Measurements from ENCODE around the gene OCLN.
A peak's percentile ranks its signal among the peaks of the same experiment; 100 is the strongest.
"Not testable (repeated sequence)": the region's sequence is repeated elsewhere in the genome, so short reads cannot be mapped to it uniquely, and the experiment has no call there.

Gene OCLN, protein sequence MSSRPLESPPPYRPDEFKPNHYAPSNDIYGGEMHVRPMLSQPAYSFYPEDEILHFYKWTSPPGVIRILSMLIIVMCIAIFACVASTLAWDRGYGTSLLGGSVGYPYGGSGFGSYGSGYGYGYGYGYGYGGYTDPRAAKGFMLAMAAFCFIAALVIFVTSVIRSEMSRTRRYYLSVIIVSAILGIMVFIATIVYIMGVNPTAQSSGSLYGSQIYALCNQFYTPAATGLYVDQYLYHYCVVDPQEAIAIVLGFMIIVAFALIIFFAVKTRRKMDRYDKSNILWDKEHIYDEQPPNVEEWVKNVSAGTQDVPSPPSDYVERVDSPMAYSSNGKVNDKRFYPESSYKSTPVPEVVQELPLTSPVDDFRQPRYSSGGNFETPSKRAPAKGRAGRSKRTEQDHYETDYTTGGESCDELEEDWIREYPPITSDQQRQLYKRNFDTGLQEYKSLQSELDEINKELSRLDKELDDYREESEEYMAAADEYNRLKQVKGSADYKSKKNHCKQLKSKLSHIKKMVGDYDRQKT
- 0 to 0.19 (median 0) reads per million in 3 donors for total RNA-seq

DNA sequence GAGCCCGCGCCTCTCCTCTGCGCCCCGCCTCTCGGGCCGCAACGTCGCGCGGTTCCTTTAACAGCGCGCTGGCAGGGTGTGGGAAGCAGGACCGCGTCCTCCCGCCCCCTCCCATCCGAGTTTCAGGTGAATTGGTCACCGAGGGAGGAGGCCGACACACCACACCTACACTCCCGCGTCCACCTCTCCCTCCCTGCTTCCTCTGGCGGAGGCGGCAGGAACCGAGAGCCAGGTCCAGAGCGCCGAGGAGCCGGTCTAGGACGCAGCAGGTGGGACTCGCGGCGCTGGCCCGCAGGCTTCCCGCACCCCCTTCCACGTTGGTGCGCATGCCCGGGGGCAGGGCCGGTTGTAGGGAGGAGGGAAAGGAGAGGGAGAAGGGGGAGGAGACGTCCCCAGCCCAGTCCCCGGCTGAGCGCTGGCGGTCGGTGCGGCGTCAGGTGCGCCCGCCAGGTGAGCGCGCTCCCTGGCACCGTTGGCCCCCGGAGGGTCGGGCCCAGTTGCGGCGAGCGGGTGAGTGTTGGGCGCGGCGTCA lies at the start of gene OCLN:
OCLN (plus strand) TSS at position 400 of the 532 bp plus-strand sequence. CDS start 11,455 bp downstream, outside the sequence.
- Histone ChIP-seq H3K27me3 (replicated peaks; ENCODE audit: control insufficient read depth, insufficient read depth, low read length, poor library complexity, severe bottlenecking) (peaks cover 7% of the 10 kb centered on the region), H3K4me3 (ENCODE audit: insufficient read depth, low read depth, low read length, poor library complexity, severe bottlenecking) (peak within 1 kb of the TSS; percentile 56), H3K36me3 (ENCODE audit: control insufficient read depth, insufficient read depth, low read length) (no peaks in the 10 kb centered on the region), H3K27ac (ENCODE audit: insufficient read depth, low read length, poor library complexity, severe bottlenecking) (no peak within 1 kb of the TSS), H3K4me1 (ENCODE audit: control insufficient read depth, insufficient read depth, low read length, poor library complexity, severe bottlenecking) (peaks cover 19% of the 10 kb centered on the region), H3K9me3 (ENCODE audit: control insufficient read depth, low read length) (no peaks in the 10 kb centered on the region)
- no peak for DNase-seq

DNA sequence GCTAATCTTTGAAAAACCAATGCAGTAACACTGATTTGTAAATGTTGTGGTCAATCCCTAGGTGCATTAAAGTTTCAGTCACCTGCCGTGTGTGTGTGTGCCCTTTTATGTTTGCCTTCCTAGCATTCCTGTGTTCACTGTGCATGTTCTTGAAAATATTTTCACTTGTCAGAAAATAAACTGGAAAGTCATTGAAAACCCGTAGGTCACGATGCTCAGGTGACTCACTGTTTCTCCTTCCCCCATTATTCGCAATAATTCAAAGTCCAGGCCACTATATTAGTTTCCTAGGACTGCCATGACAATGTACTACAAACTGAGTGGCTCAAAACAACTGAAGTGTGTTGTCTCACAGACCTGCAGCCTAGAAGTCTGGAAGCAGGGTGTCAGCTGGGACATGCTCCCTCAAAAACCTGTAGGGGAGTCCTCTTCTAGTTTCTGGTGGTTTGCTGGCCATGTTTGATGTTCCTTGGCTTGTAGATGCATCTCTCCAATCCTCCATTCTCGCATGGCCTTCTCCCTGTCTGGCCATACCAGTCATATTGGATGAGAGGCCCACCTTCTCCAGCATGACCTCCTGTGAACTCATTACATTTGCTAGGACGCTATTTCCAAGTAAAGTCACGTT lies 48.3 kb upstream of the OCLN start:
- Histone ChIP-seq H3K27me3 (replicated peaks; ENCODE audit: control insufficient read depth, insufficient read depth, low read length, poor library complexity, severe bottlenecking) (no peaks in the 10 kb centered on the region), H3K27ac (ENCODE audit: insufficient read depth, low read length, poor library complexity, severe bottlenecking) (no peak overlapping the region), H3K9me3 (ENCODE audit: control insufficient read depth, low read length) (no peaks in the 10 kb centered on the region), H3K4me1 (ENCODE audit: control insufficient read depth, insufficient read depth, low read length, poor library complexity, severe bottlenecking) (no peaks in the 10 kb centered on the region), H3K36me3 (ENCODE audit: control insufficient read depth, insufficient read depth, low read length) (no peaks in the 10 kb centered on the region), H3K4me3 (ENCODE audit: insufficient read depth, low read depth, low read length, poor library complexity, severe bottlenecking) (no peak overlapping the region)
- DNase-seq, result no peak

DNA sequence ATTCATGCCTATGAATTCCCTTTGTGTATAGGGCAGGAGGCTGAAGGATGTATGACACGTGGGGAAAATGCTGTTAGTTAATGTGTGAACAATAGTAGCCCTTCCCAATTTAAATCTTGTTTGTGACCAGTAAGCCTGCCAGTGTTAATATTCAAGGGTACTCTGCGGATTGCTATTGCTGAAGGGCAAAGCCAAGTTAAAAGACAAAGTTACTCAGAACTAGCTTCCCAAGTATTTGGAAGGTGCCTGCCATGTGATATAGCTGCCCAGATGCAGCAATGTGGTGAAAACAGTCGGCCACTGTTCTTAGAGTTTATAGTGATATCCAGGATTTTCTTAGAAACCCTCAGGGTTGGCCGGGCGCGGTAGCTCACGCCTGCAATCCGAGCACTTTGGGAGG lies 43.1 kb upstream of the OCLN start:
- Histone ChIP-seq H3K27ac (ENCODE audit: insufficient read depth, low read length, poor library complexity, severe bottlenecking) (no peak overlapping the region), H3K4me1 (ENCODE audit: control insufficient read depth, insufficient read depth, low read length, poor library complexity, severe bottlenecking) (no peaks in the 10 kb centered on the region)
- DNase-seq, result no peak

DNA sequence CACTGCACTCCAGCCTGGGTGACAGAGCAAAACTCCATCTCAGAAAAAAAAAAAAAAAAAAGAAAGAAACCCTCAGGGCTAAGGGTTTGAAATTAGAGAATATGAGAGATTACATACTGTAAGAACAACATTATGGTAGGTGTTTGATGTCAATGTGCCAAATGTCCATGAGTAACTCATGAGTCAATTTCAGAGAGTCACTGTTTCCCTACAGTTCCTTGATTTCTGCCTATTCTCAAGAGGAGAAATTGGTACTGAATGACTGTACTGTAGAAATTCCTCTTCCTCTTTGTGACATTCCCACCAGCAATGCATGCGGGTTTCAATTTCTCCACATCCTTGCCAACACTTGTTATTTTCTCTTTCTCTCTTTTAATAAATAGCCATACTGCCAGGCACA lies 42.5 kb upstream of the OCLN start:
- Histone ChIP-seq H3K27me3 (replicated peaks; ENCODE audit: control insufficient read depth, insufficient read depth, low read length, poor library complexity, severe bottlenecking) (no peaks in the 10 kb centered on the region), H3K9me3 (ENCODE audit: control insufficient read depth, low read length) (no peaks in the 10 kb centered on the region), H3K36me3 (ENCODE audit: control insufficient read depth, insufficient read depth, low read length) (no peaks in the 10 kb centered on the region), H3K4me1 (ENCODE audit: control insufficient read depth, insufficient read depth, low read length, poor library complexity, severe bottlenecking) (no peaks in the 10 kb centered on the region), H3K27ac (ENCODE audit: insufficient read depth, low read length, poor library complexity, severe bottlenecking) (no peak overlapping the region), H3K4me3 (ENCODE audit: insufficient read depth, low read depth, low read length, poor library complexity, severe bottlenecking) (no peak overlapping the region)
- no peak for DNase-seq

More for the DNA sequence above, 43.1 kb upstream of the OCLN start:
- Histone ChIP-seq H3K36me3 (ENCODE audit: control insufficient read depth, insufficient read depth, low read length) (no peaks in the 10 kb centered on the region), H3K4me3 (ENCODE audit: insufficient read depth, low read depth, low read length, poor library complexity, severe bottlenecking) (no peak overlapping the region), H3K9me3 (ENCODE audit: control insufficient read depth, low read length) (no peaks in the 10 kb centered on the region), H3K27me3 (replicated peaks; ENCODE audit: control insufficient read depth, insufficient read depth, low read length, poor library complexity, severe bottlenecking) (no peaks in the 10 kb centered on the region)

DNA sequence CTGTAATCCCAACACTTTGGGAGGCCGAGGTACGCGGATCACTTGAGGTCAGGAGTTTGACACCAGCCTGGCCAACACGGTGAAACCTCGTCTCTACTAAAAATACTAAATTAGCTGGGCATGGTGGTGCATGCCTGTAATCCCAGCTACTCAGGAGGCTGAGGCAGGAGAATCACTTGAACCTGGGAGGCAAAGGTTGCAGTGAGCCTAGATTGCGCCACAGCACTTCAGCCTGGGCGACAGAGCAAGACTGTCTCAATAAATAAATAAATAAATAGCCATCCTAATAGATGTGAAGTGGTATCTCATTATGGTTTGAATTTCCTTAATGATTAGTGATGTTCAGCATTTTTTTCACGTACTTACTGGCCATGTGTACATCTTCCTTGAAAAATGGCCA lies 42.1 kb upstream of the OCLN start:
- DNase-seq; H3K9me3 ChIP-seq (ENCODE audit: control insufficient read depth, low read length); H3K4me1 ChIP-seq (ENCODE audit: control insufficient read depth, insufficient read depth, low read length, poor library complexity, severe bottlenecking); H3K27me3 ChIP-seq (replicated peaks; ENCODE audit: control insufficient read depth, insufficient read depth, low read length, poor library complexity, severe bottlenecking); H3K36me3 ChIP-seq (ENCODE audit: control insufficient read depth, insufficient read depth, low read length); H3K4me3 ChIP-seq (ENCODE audit: insufficient read depth, low read depth, low read length, poor library complexity, severe bottlenecking); H3K27ac ChIP-seq (ENCODE audit: insufficient read depth, low read length, poor library complexity, severe bottlenecking): not testable (repeated sequence)

DNA sequence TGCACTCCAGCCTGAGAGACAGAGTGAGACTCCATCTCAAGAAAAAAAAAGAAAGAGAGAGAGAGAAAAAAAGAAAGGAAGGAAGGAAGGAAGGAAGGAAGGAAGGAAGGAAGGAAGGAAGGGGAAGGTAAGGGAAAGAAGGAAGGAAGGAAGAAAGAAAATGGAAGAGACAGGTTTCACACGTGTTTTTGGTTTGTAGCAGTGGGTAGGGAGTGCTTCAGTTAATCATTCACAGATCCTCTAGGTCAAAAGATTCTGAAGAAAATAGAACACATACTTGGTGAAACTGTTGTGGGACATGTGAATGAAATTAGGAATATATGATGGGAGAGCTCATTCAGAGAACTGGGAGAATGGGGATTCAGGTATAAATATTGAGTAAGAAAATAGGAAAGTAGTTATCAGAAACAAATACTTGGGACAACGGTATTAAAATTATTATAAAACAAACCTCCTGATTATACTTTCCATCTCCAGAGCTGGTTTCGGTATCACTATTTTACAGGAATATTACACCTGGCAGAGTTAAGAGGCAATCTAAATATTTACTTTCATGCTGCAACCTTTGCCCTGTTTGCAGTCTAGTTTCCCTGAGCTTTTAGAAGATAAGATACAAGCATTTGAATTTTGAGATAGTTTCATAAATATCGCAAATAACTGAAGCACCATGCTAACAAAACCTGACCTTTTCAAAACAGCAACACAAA lies 40.5 kb upstream of the OCLN start:
- Histone ChIP-seq H3K36me3 (ENCODE audit: control insufficient read depth, insufficient read depth, low read length) (no peaks in the 10 kb centered on the region), H3K4me3 (ENCODE audit: insufficient read depth, low read depth, low read length, poor library complexity, severe bottlenecking) (no peak overlapping the region), H3K27me3 (replicated peaks; ENCODE audit: control insufficient read depth, insufficient read depth, low read length, poor library complexity, severe bottlenecking) (no peaks in the 10 kb centered on the region), H3K27ac (ENCODE audit: insufficient read depth, low read length, poor library complexity, severe bottlenecking) (no peak overlapping the region), H3K9me3 (ENCODE audit: control insufficient read depth, low read length) (no peaks in the 10 kb centered on the region), H3K4me1 (ENCODE audit: control insufficient read depth, insufficient read depth, low read length, poor library complexity, severe bottlenecking) (no peaks in the 10 kb centered on the region)
- no peak for DNase-seq

DNA sequence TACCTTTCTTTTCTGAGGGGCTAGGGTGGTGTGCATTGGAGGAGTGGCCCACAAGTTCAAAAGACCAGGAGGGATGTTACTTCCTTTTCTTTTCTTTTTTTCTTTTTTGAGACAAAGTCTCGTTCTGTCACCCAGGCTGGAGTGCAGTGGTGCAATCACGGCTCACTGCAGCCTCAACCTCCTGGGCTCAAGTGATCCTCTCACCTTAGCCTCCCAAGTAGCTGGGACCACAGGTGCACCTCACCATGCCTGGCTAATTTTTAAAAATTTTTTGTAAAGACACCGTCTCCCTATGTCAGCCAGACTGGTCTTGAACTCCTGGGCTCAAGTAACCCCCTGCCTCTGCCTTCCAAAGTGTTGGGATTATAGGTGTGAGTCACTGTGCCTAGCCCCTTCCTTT lies 39.1 kb upstream of the OCLN start:
- not testable (repeated sequence) for H3K27me3 ChIP-seq (replicated peaks; ENCODE audit: control insufficient read depth, insufficient read depth, low read length, poor library complexity, severe bottlenecking); H3K9me3 ChIP-seq (ENCODE audit: control insufficient read depth, low read length); H3K4me1 ChIP-seq (ENCODE audit: control insufficient read depth, insufficient read depth, low read length, poor library complexity, severe bottlenecking); H3K4me3 ChIP-seq (ENCODE audit: insufficient read depth, low read depth, low read length, poor library complexity, severe bottlenecking); H3K27ac ChIP-seq (ENCODE audit: insufficient read depth, low read length, poor library complexity, severe bottlenecking); H3K36me3 ChIP-seq (ENCODE audit: control insufficient read depth, insufficient read depth, low read length); DNase-seq

DNA sequence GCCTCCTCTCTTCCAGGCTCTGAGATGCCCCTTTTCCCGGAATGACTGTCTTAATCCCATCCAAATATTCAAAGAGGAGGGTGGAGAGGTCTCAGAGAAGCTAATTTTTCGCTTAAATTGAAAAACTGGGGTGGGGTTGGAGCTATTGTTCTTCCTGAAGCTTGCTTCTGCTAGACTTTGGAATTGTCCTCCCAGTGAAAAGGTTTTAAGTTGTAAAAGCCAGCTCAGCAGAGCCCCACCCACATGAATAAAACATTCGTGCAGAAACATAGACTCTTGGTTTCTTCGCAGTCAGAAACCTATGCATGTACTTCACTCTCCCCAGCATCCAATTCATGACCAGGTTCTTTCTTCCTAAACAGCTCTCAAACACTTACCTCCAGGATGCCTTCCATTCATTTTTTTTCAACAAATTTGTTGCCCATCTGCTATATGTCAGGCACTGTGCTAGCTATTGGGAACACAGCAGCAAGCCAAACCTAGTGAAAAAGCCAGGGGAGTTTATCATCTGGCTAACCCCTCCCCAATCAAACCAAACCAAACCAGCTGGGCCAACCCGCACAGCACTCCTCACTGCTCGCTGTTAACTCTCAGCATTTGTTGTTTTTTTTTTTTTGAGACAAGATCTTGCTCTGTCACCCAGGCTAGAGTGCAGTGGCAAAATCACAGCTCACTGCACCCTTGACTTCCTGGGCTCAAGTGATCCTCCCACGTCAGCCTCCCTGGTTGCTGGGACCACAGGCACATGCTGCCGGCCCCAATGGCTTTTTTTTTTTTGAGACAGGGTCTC lies 37.9 kb upstream of the OCLN start:
- Histone ChIP-seq H3K36me3 (ENCODE audit: control insufficient read depth, insufficient read depth, low read length) (no peaks in the 10 kb centered on the region), H3K9me3 (ENCODE audit: control insufficient read depth, low read length) (no peaks in the 10 kb centered on the region), H3K4me1 (ENCODE audit: control insufficient read depth, insufficient read depth, low read length, poor library complexity, severe bottlenecking) (no peaks in the 10 kb centered on the region), H3K27ac (ENCODE audit: insufficient read depth, low read length, poor library complexity, severe bottlenecking) (no peak overlapping the region), H3K27me3 (replicated peaks; ENCODE audit: control insufficient read depth, insufficient read depth, low read length, poor library complexity, severe bottlenecking) (no peaks in the 10 kb centered on the region), H3K4me3 (ENCODE audit: insufficient read depth, low read depth, low read length, poor library complexity, severe bottlenecking) (no peak overlapping the region)
- DNase-seq, result no peak

DNA sequence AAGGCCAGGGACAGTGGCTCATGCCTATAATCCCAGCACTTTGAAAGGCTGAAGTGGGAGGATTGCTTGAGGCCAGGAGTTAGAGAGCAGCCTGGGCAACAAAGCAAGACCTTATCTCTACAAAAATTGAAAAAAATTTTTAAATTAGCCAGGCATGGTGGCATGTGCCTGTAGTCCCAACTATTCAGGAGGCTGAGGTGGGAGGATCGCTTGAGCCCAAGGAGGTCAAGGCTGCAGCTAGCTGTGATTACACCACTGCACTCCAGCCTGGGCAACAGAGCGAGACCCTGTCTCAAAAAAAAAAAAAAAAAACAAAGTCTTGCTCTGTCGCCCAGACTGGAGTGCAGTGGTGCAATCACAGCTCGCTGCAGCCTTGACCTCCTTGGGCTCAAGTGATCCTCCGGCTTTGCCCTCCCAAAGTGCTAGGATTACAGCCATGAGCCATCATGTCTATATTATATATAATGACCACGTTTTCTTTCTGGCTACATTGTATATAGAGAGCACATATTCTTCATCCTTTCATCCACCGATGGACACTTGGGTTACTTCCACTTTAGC lies 37.1 kb upstream of the OCLN start:
- not testable (repeated sequence) for H3K9me3 ChIP-seq (ENCODE audit: control insufficient read depth, low read length); H3K4me3 ChIP-seq (ENCODE audit: insufficient read depth, low read depth, low read length, poor library complexity, severe bottlenecking); H3K4me1 ChIP-seq (ENCODE audit: control insufficient read depth, insufficient read depth, low read length, poor library complexity, severe bottlenecking); H3K27ac ChIP-seq (ENCODE audit: insufficient read depth, low read length, poor library complexity, severe bottlenecking); DNase-seq; H3K36me3 ChIP-seq (ENCODE audit: control insufficient read depth, insufficient read depth, low read length); H3K27me3 ChIP-seq (replicated peaks; ENCODE audit: control insufficient read depth, insufficient read depth, low read length, poor library complexity, severe bottlenecking)
